GM21717 (cell line): ENCODE results near the gene GREB1L.
"Not testable (repeated sequence)": the region's sequence is repeated elsewhere in the genome, so short reads cannot be mapped to it uniquely, and the experiment has no call there.

Experiments used
- ATAC-seq: cut with Tn5 transposase; IDR thresholded peaks from one replicate; pipeline ENCODE4 v1.9.1; 2021; ENCODE audit warnings: mild to moderate bottlenecking, moderate library complexity; ENCODE audit not compliant: unreplicated experiment

Gene GREB1L

DNA sequence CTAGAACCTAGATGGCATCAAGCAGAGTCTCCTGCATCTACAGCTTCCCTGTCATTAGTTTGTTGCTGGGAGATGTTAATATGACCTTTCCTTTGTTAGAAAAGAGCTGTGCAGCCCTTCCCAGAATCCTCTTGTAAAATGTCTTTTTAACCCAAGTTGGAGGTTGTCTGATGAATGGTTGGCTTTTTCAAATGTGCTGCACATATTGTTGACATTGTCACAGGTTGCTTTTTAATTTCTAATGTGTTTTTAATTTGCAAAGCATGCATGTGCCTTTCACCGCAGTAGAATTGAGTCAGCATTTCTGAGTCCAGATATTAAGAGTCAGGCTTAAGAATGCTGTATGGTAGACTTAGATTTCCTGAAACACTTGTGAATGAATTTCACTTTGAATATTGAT lies 120.8 kb downstream of the GREB1L start:
- no peak for ATAC-seq

DNA sequence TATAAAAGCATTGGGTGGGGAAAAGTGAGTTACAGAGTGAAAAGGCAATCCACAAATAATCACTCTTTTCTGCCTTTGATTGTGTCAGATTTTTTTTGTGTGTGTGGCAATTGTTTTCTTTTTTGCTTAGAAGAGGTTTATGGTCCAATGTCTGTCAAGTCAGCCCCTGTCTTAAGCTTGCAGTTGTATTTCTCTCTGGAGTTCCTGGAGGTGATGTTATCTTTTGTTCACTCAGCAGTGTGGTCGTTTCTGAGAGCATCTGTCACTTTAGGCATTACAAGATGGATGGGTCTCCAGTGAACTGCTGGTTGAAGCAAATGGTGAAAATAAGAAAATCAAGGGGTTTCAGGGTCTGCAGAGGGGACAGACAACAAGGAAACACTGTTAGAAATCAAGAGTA lies 121.3 kb downstream of the GREB1L start:
- ATAC-seq: no peak

GRCh38 chr18:21364471-21364870 lies 122.4 kb downstream of the GREB1L start:
- no peak for ATAC-seq

GRCh38 chr18:21366896-21367295 lies 124.9 kb downstream of the GREB1L start:
- no peak for ATAC-seq

- no peak for ATAC-seq
Observed at GRCh38 chr18:21369146-21369545, 127.1 kb downstream of the GREB1L start.

DNA sequence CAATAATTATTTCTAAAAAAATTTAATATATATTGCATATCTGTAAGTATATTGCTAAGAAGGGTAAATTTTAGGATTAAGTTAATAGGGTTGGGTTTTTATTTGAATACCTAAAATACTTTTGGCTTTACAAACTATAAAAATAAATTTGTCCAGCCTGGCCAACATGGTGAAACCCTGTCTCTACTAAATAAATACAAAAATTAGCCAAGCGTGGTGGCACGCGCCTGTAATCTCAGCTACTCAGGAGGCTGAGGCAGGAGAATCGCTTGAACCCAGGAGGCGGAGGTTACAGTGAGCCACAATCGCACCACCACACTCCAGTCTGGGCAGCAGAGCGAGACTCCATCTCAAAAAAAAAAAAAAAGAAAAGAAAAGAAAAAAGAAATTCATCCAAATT lies 127.6 kb downstream of the GREB1L start:
- ATAC-seq: not testable (repeated sequence)

- no peak for ATAC-seq
Observed at GRCh38 chr18:21383031-21383430, 141.0 kb downstream of the GREB1L start.

- no peak for ATAC-seq
Observed at GRCh38 chr18:21386523-21387240, 144.7 kb downstream of the GREB1L start.

DNA sequence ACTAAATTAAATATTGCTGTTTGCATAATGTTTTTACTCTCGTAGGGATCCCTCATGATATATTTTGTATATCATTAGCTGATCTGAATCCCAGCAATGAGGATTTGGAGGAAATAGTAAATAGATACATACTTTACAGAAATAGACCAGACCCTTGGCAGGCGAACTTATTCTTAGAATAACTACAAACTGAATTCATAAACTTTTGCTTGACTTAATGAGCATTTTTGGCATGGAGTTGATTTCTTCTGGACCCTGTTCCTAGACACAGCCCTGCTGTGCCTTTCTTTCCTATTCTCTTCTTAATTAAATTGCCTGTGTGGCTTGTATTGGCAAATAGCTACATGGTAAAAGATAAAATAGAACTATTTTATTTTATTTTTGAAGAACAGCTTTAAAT lies 145.9 kb downstream of the GREB1L start:
- no peak for ATAC-seq

DNA sequence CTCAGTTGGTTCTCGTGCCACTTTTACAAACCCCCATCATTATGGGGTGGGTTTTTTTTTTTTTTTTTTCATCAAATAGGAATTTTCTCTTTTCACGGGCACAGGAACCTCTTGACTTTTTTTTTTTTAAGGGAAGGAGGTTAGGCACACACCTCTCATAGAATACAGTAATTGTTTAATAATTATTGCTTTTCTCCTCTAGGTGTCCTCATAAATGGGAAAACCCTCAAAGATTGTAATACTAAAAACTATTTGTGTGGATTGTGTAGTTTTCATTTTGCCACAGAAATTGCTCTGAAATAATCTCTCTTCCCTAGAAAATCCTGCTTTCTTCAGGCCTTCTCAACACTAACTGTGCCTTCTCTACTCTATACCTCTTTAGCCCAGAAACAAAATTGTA lies 147.3 kb downstream of the GREB1L start:
- no peak for ATAC-seq

GRCh38 chr18:21389903-21390302 lies 147.9 kb downstream of the GREB1L start:
- no peak for ATAC-seq

DNA sequence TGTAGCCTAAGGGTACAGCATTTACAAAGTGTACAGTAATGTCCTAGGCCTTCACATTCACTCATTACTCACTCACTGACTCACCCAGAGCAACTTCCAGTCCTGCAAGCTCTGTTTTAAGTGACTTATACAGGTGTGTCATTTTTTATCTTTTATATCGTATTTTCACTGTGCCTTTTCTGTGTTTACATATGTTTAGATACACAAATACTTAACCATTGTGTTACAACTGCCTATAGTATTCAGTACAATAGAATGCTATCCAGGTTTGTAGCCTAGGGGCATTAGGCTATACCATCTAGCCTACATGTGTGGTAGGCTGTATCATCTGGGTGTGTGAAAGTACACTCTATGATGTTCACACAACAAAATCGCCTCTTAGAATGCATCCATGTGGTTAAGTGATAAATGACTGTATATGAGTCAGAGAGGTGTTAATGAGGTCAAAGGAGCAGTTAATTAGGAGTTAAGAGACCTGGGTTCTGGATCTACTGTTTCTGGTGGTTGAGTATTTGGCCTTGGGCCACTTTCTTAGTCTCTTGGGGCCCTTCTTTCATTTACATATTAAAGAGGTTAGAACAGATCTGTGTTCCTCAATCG lies 149.1 kb downstream of the GREB1L start:
- ATAC-seq: no peak

DNA sequence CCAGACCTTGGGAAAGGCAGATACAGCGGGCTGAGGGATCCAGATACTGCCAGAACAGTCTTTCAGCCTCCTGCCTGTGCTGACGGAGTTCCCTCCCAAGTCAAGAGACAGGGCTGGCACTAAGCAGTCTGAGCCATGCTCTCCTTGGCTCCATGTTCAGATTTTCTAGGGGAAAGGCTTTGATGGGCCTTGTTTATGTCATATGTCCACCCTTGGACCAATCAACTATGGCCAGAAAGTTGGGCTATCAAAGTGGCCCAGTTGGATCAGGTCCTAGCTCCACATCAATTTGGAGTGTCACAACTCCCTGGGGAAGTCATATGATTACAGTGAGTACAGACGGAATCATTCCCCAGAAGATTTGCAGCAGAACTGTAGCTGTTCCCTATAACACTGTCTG lies 152.0 kb downstream of the GREB1L start:
- no peak for ATAC-seq

DNA sequence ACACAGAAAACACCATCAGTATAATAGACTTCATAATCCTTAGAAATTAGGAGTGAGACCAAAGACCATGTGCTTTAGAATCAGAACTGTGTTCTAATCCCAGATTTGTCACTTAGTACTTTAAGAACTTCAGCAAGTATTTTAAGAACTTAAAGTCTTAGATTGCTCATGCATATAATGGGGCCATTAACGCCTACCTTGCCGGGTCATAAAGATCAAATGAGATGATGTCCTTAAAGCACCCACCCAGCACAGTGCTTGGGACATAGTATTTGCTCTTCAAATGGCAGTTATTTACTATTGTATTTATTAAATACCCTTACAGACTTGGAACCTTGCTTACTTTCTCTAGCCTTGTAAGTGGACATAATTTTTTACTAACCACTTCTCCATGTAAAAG lies 156.1 kb downstream of the GREB1L start:
- no peak for ATAC-seq

DNA sequence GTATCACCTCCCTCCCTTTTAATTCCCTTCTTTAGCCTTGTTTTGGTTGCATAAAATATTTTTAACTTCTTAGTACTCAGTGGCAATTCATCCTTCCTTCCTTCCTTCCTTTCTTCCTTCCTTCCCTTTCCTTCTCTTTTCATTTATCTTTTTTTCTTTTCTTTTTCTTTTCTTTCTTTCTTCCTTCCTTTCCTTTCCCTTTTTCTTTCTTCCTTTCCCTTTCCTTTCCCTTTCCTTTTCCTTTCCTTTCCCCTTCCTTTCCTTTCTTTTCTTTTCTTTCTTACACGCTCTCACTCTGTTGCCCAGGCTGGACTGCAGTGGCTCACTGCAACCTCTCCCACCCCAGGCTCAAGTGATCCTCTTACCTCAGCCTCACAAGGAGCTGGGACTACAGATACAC lies 160.2 kb downstream of the GREB1L start:
- ATAC-seq: no peak

- no peak for ATAC-seq
Observed at GRCh38 chr18:21404426-21404825, 162.4 kb downstream of the GREB1L start.

DNA sequence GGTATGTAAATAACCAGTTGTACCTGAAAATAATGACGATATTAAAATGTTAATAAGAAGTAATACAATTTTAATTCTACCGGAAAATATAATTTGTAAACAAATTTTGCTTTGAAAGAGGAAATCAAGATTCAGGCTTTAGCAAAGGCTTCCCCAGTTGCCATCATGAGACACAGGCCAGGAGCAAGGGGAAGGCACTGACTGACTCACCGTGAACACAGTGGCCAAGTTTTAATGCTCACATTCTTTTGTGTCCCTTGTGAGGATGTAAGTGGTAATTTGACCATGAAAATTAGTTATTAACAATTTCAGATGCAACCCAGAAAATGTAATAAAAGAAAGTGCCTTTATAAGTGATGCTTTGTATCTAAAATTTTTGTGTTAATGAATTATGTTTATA lies 164.1 kb downstream of the GREB1L start:
- no peak for ATAC-seq

DNA sequence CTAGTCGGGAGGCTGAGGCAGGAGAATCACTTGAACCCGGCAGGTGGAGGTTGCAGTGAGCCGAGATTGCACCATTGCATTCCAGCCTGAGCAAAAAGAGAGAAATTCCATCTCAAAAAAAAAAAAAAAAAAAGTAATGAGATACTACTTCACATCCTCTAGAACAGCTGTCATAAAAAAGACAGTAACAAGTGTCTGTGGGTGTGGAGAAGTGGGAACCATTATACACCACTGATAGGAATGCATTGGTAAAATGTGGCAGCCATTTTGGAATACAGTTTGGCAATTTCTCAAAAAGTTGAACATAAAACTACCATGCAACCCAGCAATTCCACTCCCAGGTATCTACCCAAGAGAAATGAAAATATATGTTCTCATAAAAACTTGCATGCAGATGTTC lies 166.6 kb downstream of the GREB1L start:
- ATAC-seq: no peak

DNA sequence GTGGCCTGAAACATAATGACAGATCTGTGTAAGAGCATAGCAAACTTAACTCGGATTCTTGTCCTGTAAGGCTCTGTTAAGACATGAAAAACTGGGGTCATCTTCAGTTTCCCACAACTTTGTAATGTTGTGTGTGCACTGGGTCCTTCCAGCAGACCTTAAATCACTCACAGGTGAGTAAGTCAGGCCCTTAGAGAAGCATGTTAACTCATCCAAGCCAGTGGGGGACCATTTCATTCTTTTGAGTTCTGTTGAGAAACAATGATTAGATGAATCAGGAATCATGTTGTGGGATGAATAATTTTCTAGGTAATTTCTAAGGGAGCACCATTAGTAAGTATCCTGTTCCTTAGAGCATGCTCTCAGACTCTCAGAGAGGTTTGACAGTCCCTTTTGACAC lies 191.4 kb downstream of the GREB1L start:
- no peak for ATAC-seq

DNA sequence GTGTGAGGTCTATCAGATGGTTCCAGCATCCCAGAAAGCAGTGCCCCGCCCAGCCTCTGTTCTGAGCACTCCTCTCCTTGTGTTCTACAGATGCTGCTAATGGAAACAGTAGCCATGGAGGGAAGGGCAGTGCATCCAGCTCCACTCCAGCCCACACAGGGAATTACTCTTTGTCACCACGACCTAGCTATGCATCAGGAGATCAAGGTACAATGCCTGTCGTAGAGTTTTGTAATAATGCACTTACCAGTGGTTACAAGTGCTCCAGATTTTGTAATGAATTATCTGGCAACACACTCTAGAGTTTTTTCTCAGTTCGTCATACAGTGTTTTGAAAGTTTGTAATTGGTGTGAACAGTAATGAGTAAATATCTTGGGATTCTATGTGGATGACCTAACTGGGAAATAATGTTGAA lies 197.4 kb downstream of the GREB1L start:
- ATAC-seq: no peak

DNA sequence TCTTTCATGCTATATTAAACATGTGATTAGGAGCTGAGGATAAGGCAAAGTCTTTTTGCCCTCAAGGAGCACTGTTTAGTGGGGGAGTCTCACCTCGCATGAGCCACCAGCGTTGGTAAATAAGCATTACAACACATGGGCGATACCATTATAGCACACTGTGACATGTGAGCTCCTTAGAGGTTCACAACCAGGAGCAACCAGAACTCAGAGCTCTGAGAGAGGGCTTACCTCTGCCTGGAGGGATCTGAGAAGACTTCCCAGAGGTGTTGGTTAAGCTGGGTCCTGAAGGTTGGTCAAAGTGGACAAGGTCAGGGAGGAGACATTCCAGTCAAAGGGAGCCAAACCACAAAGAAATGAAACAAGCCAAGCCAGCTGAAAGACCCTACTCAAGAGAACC lies 199.6 kb downstream of the GREB1L start:
- no peak for ATAC-seq

GRCh38 chr18:21443776-21444464 lies 201.9 kb downstream of the GREB1L start:
- no peak for ATAC-seq
